ENCODE measurements around the gene CNTN4. TPM values are rescaled to one million over a fixed set of nuclear protein-coding genes. Genes with fewer than 3 reads are reported as not detected.

The CNTN4 gene
- total and polyA plus RNA-seq, 2 of the 8 experiments (the other 6 are each of a cell fraction or from before 2014, with no cell fraction given) = 0.41 to 2.2 TPM

- no peak overlapping the region for H4K8ac ChIP-seq (ENCODE audit: extremely low read depth, insufficient read depth, low read length)
- no peak overlapping the region for H2BK12ac ChIP-seq (ENCODE audit: low read depth, low read length)
- 67% methylated on average over 1 of the region's 1 CpG; no CpG with 5 or more reads in 1 of the 2 experiments for WGBS, 2 experiments (ENCODE audit: extremely low coverage in 1 of 2, insufficient coverage in 1 of 2, insufficient read length in 1 of 2, insufficient replicate concordance in 2 of 2, low coverage in 1 of 2, low lambda C conversion rate in 2 of 2, missing lambda C conversion rate in 1 of 2)
- H3K18ac ChIP-seq (ENCODE audit: extremely low read depth, low read length) = no peak overlapping the region
- H2BK15ac ChIP-seq (ENCODE audit: low read length) = no peak overlapping the region
- no peak overlapping the region for H3K27ac ChIP-seq (ENCODE audit: low read depth, low read length)
- no peak overlapping the region for H3K4ac ChIP-seq (replicated peaks; ENCODE audit: insufficient read length, low read depth, low read length)
- H4K91ac ChIP-seq (replicated peaks; ENCODE audit: insufficient read length, low read length) = no peak overlapping the region
- no peak overlapping the region for H3K4me3 ChIP-seq (ENCODE audit: extremely low read depth in 1 of 4, insufficient read depth in 2 of 4, low read depth in 3 of 4, low read length in 4 of 4)
- H3K14ac ChIP-seq (ENCODE audit: insufficient read length) = no peak overlapping the region
- no peaks in the 10 kb centered on the region for H3K36me3 ChIP-seq (ENCODE audit: control insufficient read depth in 2 of 4, insufficient read depth in 4 of 4, low read length in 3 of 4)
- no peak overlapping the region for H3K4me2 ChIP-seq (ENCODE audit: insufficient read depth in 1 of 2, low read depth in 2 of 2, low read length in 2 of 2)
- no peak overlapping the region for H2BK120ac ChIP-seq (replicated peaks; ENCODE audit: low read depth, low read length)
- H3K9ac ChIP-seq (replicated peaks in 1 of 4; ENCODE audit: extremely low read depth in 1 of 4, low read depth in 3 of 4, low read length in 3 of 4) = no peak overlapping the region
- DNase-seq (ENCODE audit: low read depth in 1 of 2, low spot score in 2 of 2) (no peak), FAIRE-seq (no peak)
- H3K9me3 ChIP-seq (ENCODE audit: insufficient read depth in 2 of 2, low read depth in 1 of 2, low read length in 1 of 2) = no peaks in the 10 kb centered on the region; a peak in 1 of 4 replicates
- no peak overlapping the region for H2AFZ ChIP-seq (ENCODE audit: low read length)
- no peak overlapping the region for H3K23ac ChIP-seq (ENCODE audit: insufficient read length)
- no peaks in the 10 kb centered on the region for H3K79me1 ChIP-seq (ENCODE audit: low read depth, low read length)
- no peaks in the 10 kb centered on the region for H3K4me1 ChIP-seq (replicated peaks in 1 of 4; ENCODE audit: control insufficient read depth in 3 of 4, insufficient read depth in 4 of 4, low read length in 3 of 4)
- H3K56ac ChIP-seq (replicated peaks; ENCODE audit: insufficient read length, low read depth, low read length) = no peak overlapping the region
- H3K23me2 ChIP-seq (ENCODE audit: low read depth, low read length) = no peaks in the 10 kb centered on the region
- H3K27me3 ChIP-seq (replicated peaks in 1 of 4; ENCODE audit: control insufficient read depth in 3 of 4, extremely low read depth in 1 of 4, insufficient read depth in 3 of 4, low read length in 3 of 4) = no peaks in the 10 kb centered on the region
- POLR2A ChIA-PET (ENCODE audit: partially characterized antibody) = no interaction called here
- no peaks in the 10 kb centered on the region for H3K79me2 ChIP-seq (ENCODE audit: control insufficient read depth in 1 of 2, insufficient read depth in 2 of 2, low read length in 2 of 2)
- H2BK20ac ChIP-seq (ENCODE audit: low read length) = no peak overlapping the region
- no peak overlapping the region for H2BK5ac ChIP-seq (ENCODE audit: low read depth, low read length)
- H4K20me1 ChIP-seq (replicated peaks in 1 of 2; ENCODE audit: control insufficient read depth in 1 of 2, insufficient read depth in 2 of 2, low read length in 2 of 2) = no peaks in the 10 kb centered on the region
- CTCF ChIA-PET (ENCODE audit: partially characterized antibody) = no interaction called here
- no peak overlapping the region for H2AK5ac ChIP-seq (ENCODE audit: low read depth, low read length)
- H4K5ac ChIP-seq (ENCODE audit: insufficient read length, low read depth, low read length) = no peak overlapping the region
- TF ChIP-seq SIN3A (conservative IDR thresholded peaks at IDR 0.05 in 1 of 2, IDR thresholded peaks at IDR 0.05 in 1 of 2; ENCODE audit: low read depth in 1 of 2, low read length in 2 of 2) (no peak), TCF12 (IDR thresholded peaks at IDR 0.05; ENCODE audit: low read depth, low read length) (no peak)
These were observed 828.6 kb downstream of the CNTN4 start for GRCh38 chr3:2927259-2927658.
